WTC11 (cell line): ENCODE measurements around the gene DNAJC10. TPM values are rescaled to one million over a fixed set of nuclear protein-coding genes. Genes with fewer than 3 reads are reported as not detected.
"Not testable (repeated sequence)": the region's sequence is repeated elsewhere in the genome, so short reads cannot be mapped to it uniquely, and the experiment has no call there.

Experiments
- ATAC-seq: fragments of 200-7000 bp; cut with Tn5 transposase; 2 replicates; pipeline ENCODE4 v1.10.0; 2021; ENCODE audit warnings: mild to moderate bottlenecking, moderate library complexity
- CTCF ChIA-PET: fragments of 300-600 bp; sonication (Branson Sonifier 250); formaldehyde crosslinking; loops from one replicate; lab custom pipeline; 2021; ENCODE audit warnings: antibody characterized with exemption; lab: Charles Lee
- POLR2A ChIA-PET: fragments of 350-600 bp; sonication (Branson Sonifier 250); formaldehyde crosslinking; loops from one replicate; lab custom pipeline; 2021; ENCODE audit warnings: antibody characterized with exemption; lab: Charles Lee
- DNase-seq: peaks from one replicate; pipeline ENCODE4 v3.0.0; 2021; ENCODE audit warnings: low spot score
- H3K27ac Mint-ChIP-seq: 2 replicates; pipeline ENCODE4 v1.8.0; 2021; ENCODE audit warnings: mixed read lengths
- H3K27me3 Mint-ChIP-seq: 2 replicates; pipeline ENCODE4 v1.8.0; 2021; ENCODE audit warnings: low read depth, mild to moderate bottlenecking, moderate library complexity, mixed read lengths
- H3K36me3 Mint-ChIP-seq: 2 replicates; pipeline ENCODE4 v1.8.0; 2021; ENCODE audit warnings: mixed read lengths
- H3K4me1 Mint-ChIP-seq: 2 replicates; pipeline ENCODE4 v1.8.0; 2022; ENCODE audit warnings: mixed read lengths
- H3K4me3 Mint-ChIP-seq: 2 replicates; pipeline ENCODE4 v1.8.0; 2021; ENCODE audit warnings: mild to moderate bottlenecking, moderate library complexity, mixed read lengths
- H3K9me3 Mint-ChIP-seq: 2 replicates; pipeline ENCODE4 v1.8.0; 2021; ENCODE audit warnings: mixed read lengths
- ATF3 ChIP-seq: sonication (generic); formaldehyde crosslinking; conservative IDR thresholded peaks from 2 replicates; pipeline ENCODE4 v1.8.1; 2022; ENCODE audit warnings: mild to moderate bottlenecking, missing genetic modification reagents
- CREB1 ChIP-seq: sonication (generic); formaldehyde crosslinking; IDR thresholded peaks from 2 replicates; pipeline ENCODE4 v1.8.0; 2023; ENCODE audit warnings: mild to moderate bottlenecking, missing genetic modification reagents
- CREM ChIP-seq: sonication (generic); formaldehyde crosslinking; IDR thresholded peaks from 2 replicates; pipeline ENCODE4 v1.8.1; 2022; ENCODE audit warnings: mild to moderate bottlenecking, missing genetic modification reagents, moderate library complexity
- FOXP1 ChIP-seq: sonication (generic); formaldehyde crosslinking; IDR thresholded peaks from 2 replicates; pipeline ENCODE4 v1.8.0; 2022; ENCODE audit warnings: missing genetic modification reagents, mild to moderate bottlenecking, moderate library complexity, borderline replicate concordance
- GRHL2 ChIP-seq: fragments of 250-450 bp; sonication (Bioruptor Pico); IDR thresholded peaks from 2 replicates; pipeline ENCODE4 v1.8.0; 2022; ENCODE audit warnings: mild to moderate bottlenecking, moderate library complexity; ENCODE audit not compliant: insufficient replicate concordance, severe bottlenecking
- GTF2I ChIP-seq: fragments of 250-450 bp; sonication (Bioruptor Pico); conservative IDR thresholded peaks from 2 replicates; pipeline ENCODE4 v1.4.0; 2021; ENCODE audit warnings: mild to moderate bottlenecking
- IRF1 ChIP-seq: sonication (generic); formaldehyde crosslinking; IDR thresholded peaks from 2 replicates; pipeline ENCODE4 v1.8.0; 2023; ENCODE audit warnings: missing genetic modification reagents
- IRF2 ChIP-seq: sonication (generic); formaldehyde crosslinking; IDR thresholded peaks from 2 replicates; pipeline ENCODE4 v1.8.0; 2022; ENCODE audit warnings: low read depth, missing genetic modification reagents, borderline replicate concordance
- MYBL2 ChIP-seq: sonication (generic); formaldehyde crosslinking; IDR thresholded peaks from 2 replicates; pipeline ENCODE4 v1.8.1; 2023; ENCODE audit warnings: mild to moderate bottlenecking, moderate library complexity, missing genetic modification reagents
- NFYB ChIP-seq: sonication (generic); formaldehyde crosslinking; conservative IDR thresholded peaks from 2 replicates; pipeline ENCODE4 v1.8.0; 2022; ENCODE audit warnings: low read depth, missing genetic modification reagents
- NR3C1 ChIP-seq: sonication (generic); formaldehyde crosslinking; conservative IDR thresholded peaks from 2 replicates; pipeline ENCODE4 v1.8.1; 2023; ENCODE audit warnings: low read depth, mild to moderate bottlenecking, missing genetic modification reagents
- RELA ChIP-seq: sonication (generic); formaldehyde crosslinking; IDR thresholded peaks from 2 replicates; pipeline ENCODE4 v1.8.1; 2022; ENCODE audit warnings: missing genetic modification reagents, mild to moderate bottlenecking, borderline replicate concordance
- RORB ChIP-seq: fragments of 250-450 bp; sonication (Bioruptor Pico); IDR thresholded peaks from 2 replicates; pipeline ENCODE4 v1.9.0; 2021; ENCODE audit warnings: mild to moderate bottlenecking
- STAT6 ChIP-seq: sonication (generic); formaldehyde crosslinking; conservative IDR thresholded peaks from 2 replicates; pipeline ENCODE4 v1.8.1; 2023; ENCODE audit warnings: mild to moderate bottlenecking, low read depth, missing genetic modification reagents, moderate library complexity
- ZMAT4 ChIP-seq: fragments of 250-450 bp; sonication (Bioruptor Pico); IDR thresholded peaks from 2 replicates; pipeline ENCODE4 v1.9.0; 2021; ENCODE audit warnings: mild to moderate bottlenecking
- ZNF263 ChIP-seq: sonication (generic); formaldehyde crosslinking; IDR thresholded peaks from 2 replicates; pipeline ENCODE4 v1.8.1; 2022; ENCODE audit warnings: low read depth, mild to moderate bottlenecking, moderate library complexity, missing genetic modification reagents
- ZNF425 ChIP-seq: fragments of 250-450 bp; sonication (Bioruptor Pico); conservative IDR thresholded peaks from 2 replicates; pipeline ENCODE4 v1.9.0; 2021; ENCODE audit warnings: mild to moderate bottlenecking
- ZNF532 ChIP-seq: fragments of 250-450 bp; sonication (Bioruptor Pico); IDR thresholded peaks from 2 replicates; pipeline ENCODE4 v1.9.0; 2021; ENCODE audit warnings: mild to moderate bottlenecking, borderline replicate concordance
- total RNA-seq: library from RNA; stranded (reverse); gene quantifications from 3 replicates; pipeline ENCODE4 v1.2.3, GENCODE V29; 2021
- TF ChIP-seq, protein P1 (sequence below): fragments of 250-450 bp; sonication (Bioruptor Pico); IDR thresholded peaks from 2 replicates; pipeline ENCODE4 v2.1.2; 2022; ENCODE audit warnings: mild to moderate bottlenecking, moderate library complexity
- TF ChIP-seq, protein P2 (sequence below): sonication (generic); formaldehyde crosslinking; IDR thresholded peaks from 2 replicates; pipeline ENCODE4 v1.8.1; 2023; ENCODE audit warnings: mild to moderate bottlenecking, missing genetic modification reagents

DNAJC10 gene
- total RNA-seq, 1 experiment from 2014 or later: 109 TPM

GRCh38 chr2:182718459-182718858 lies 2.4 kb downstream of the DNAJC10 start:
- DNase-seq (no peak), ATAC-seq (no peak)
- H3K36me3 Mint-ChIP-seq: peaks cover 6% of the 10 kb centered on the region
- ChIA-PET POLR2A (no interaction called here), CTCF (no interaction called here)
- no peaks in the 10 kb centered on the region for H3K9me3 Mint-ChIP-seq
- no peak overlapping the region for H3K27ac Mint-ChIP-seq
- no peaks in the 10 kb centered on the region; the same call in 1 of the 2 replicates for H3K4me1 Mint-ChIP-seq
- H3K27me3 Mint-ChIP-seq: no peaks in the 10 kb centered on the region
- TF ChIP-seq ZNF263: no peak
- TF ChIP-seq ATF3 (CRISPR knock-in tag): no peak
- TF ChIP-seq, protein P1, sequence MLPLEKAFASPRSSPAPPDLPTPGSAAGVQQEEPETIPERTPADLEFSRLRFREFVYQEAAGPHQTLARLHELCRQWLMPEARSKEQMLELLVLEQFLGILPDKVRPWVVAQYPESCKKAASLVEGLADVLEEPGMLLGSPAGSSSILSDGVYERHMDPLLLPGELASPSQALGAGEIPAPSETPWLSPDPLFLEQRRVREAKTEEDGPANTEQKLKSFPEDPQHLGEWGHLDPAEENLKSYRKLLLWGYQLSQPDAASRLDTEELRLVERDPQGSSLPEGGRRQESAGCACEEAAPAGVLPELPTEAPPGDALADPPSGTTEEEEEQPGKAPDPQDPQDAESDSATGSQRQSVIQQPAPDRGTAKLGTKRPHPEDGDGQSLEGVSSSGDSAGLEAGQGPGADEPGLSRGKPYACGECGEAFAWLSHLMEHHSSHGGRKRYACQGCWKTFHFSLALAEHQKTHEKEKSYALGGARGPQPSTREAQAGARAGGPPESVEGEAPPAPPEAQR (CRISPR knock-in tag): no peak
- no peak for TF ChIP-seq MYBL2 (CRISPR knock-in tag)
- no peak for TF ChIP-seq ZNF425 (CRISPR knock-in tag)
- TF ChIP-seq NR3C1 (CRISPR knock-in tag): no peak
- TF ChIP-seq STAT6 (CRISPR knock-in tag): no peak
- TF ChIP-seq, protein P2, sequence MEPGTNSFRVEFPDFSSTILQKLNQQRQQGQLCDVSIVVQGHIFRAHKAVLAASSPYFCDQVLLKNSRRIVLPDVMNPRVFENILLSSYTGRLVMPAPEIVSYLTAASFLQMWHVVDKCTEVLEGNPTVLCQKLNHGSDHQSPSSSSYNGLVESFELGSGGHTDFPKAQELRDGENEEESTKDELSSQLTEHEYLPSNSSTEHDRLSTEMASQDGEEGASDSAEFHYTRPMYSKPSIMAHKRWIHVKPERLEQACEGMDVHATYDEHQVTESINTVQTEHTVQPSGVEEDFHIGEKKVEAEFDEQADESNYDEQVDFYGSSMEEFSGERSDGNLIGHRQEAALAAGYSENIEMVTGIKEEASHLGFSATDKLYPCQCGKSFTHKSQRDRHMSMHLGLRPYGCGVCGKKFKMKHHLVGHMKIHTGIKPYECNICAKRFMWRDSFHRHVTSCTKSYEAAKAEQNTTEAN (CRISPR knock-in tag): no peak
- TF ChIP-seq GRHL2: no peak
- no peak for TF ChIP-seq IRF2 (CRISPR knock-in tag)
- no peak for TF ChIP-seq NFYB
- TF ChIP-seq ZMAT4 (CRISPR knock-in tag): no peak
- TF ChIP-seq IRF1 (CRISPR knock-in tag): no peak
- TF ChIP-seq RELA (CRISPR knock-in tag): no peak
- no peak for TF ChIP-seq GTF2I (CRISPR knock-in tag)
- no peak for TF ChIP-seq FOXP1 (CRISPR knock-in tag)
- TF ChIP-seq CREB1 (CRISPR knock-in tag): no peak
- TF ChIP-seq CREM (CRISPR knock-in tag): no peak
- TF ChIP-seq ZNF532 (CRISPR knock-in tag): no peak
- TF ChIP-seq RORB: no peak
- H3K4me3 Mint-ChIP-seq: no peak overlapping the region

DNA sequence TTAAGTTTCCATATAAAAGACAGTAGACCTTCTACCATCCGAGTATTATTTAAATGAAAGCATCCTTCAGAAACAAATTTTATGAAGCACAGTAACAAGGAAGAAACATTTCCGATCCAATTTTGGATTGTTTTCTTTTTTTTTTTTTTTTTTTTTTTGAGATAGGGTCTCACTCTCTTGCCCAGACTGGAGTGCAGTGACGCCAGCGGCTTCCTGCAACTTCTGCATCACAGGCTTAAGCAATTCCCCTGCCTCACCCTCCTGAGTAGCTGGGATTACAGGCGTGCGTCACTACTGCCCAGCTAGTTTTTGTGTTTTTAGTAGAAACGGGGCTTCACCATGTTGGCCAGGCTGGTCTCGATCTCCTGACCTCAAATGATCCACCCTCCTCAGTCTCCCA lies 3.1 kb downstream of the DNAJC10 start:
- H3K4me3 Mint-ChIP-seq, CTCF ChIA-PET, H3K27ac Mint-ChIP-seq, ATAC-seq, POLR2A ChIA-PET, DNase-seq, H3K27me3 Mint-ChIP-seq, H3K9me3 Mint-ChIP-seq, H3K4me1 Mint-ChIP-seq: not testable (repeated sequence)
- H3K36me3 Mint-ChIP-seq: peaks cover 11% of the 10 kb centered on the region
